H9 (cell line): ENCODE results near the gene NEUROG3. TPM values are rescaled to one million over a fixed set of nuclear protein-coding genes. Genes with fewer than 3 reads are reported as not detected.

Source experiments
- DNase-seq: peaks from one replicate; pipeline ENCODE4 v3.0.0-alpha.2; 2017
- H2AFZ ChIP-seq: one replicate; pipeline ENCODE4 v1.6.1; 2013; ENCODE audit warnings: mild to moderate bottlenecking, low read length, control low read depth, moderate library complexity
- H2AK5ac ChIP-seq: 2 replicates; pipeline ENCODE4 v1.6.1; 2013; ENCODE audit warnings: low read length, control low read depth, mixed read lengths; ENCODE audit not compliant: insufficient read length
- H2BK120ac ChIP-seq: one replicate; pipeline ENCODE4 v1.6.1; 2013; ENCODE audit warnings: low read depth, mild to moderate bottlenecking, low read length, control low read depth, inconsistent platforms; ENCODE audit not compliant: poor library complexity, severe bottlenecking
- H2BK12ac ChIP-seq: 2 replicates; pipeline ENCODE4 v1.6.1; 2013; ENCODE audit warnings: low read length, control low read depth, mixed read lengths, low read depth; ENCODE audit not compliant: insufficient read length
- H2BK15ac ChIP-seq: 2 replicates; pipeline ENCODE4 v1.6.1; 2013; ENCODE audit warnings: low read depth, low read length, control low read depth
- H2BK20ac ChIP-seq: one replicate; pipeline ENCODE4 v1.6.1; 2013; ENCODE audit warnings: low read depth, mild to moderate bottlenecking, low read length, control low read depth, inconsistent platforms; ENCODE audit not compliant: poor library complexity, severe bottlenecking
- H2BK5ac ChIP-seq: 2 replicates; pipeline ENCODE4 v1.6.1; 2013; ENCODE audit warnings: low read length, control low read depth, mixed read lengths; ENCODE audit not compliant: insufficient read length
- H3K14ac ChIP-seq: 2 replicates; pipeline ENCODE4 v1.6.1; 2013; ENCODE audit warnings: low read length, control low read depth; ENCODE audit not compliant: insufficient read depth
- H3K18ac ChIP-seq: 2 replicates; pipeline ENCODE4 v1.6.1; 2013; ENCODE audit warnings: low read depth, mild to moderate bottlenecking, mixed read lengths, low read length, control low read depth; ENCODE audit not compliant: insufficient read length
- H3K23ac ChIP-seq: 2 replicates; pipeline ENCODE4 v1.6.1; 2013; ENCODE audit warnings: low read length, control low read depth, mixed read lengths, low read depth; ENCODE audit not compliant: insufficient read length
- H3K23me2 ChIP-seq: 2 replicates; pipeline ENCODE4 v1.6.1; 2013; ENCODE audit warnings: low read depth, mild to moderate bottlenecking, mixed read lengths, low read length, control low read depth; ENCODE audit not compliant: insufficient read length, poor library complexity, severe bottlenecking
- H3K27ac ChIP-seq: 2 replicates; pipeline ENCODE4 v1.5.1; 2013; ENCODE audit warnings: low read length, control low read depth, mixed read lengths, low read depth; ENCODE audit not compliant: insufficient read length
- H3K27me3 ChIP-seq: 2 replicates; pipeline ENCODE4 v1.6.1; 2013; ENCODE audit warnings: low read length, control low read depth, inconsistent platforms; ENCODE audit not compliant: insufficient read depth
- H3K4ac ChIP-seq: 2 replicates; pipeline ENCODE4 v1.6.1; 2013; ENCODE audit warnings: low read depth, mild to moderate bottlenecking, control low read depth, inconsistent platforms, low read length, moderate library complexity
- H3K4me1 ChIP-seq: 2 replicates; pipeline ENCODE4 v1.6.1; 2013; ENCODE audit warnings: low read length, control low read depth, inconsistent platforms; ENCODE audit not compliant: insufficient read depth
- H3K4me2 ChIP-seq: 2 replicates; pipeline ENCODE4 v1.6.1; 2013; ENCODE audit warnings: low read length, control low read depth, mixed read lengths; ENCODE audit not compliant: insufficient read length, insufficient read depth
- H3K56ac ChIP-seq: 2 replicates; pipeline ENCODE4 v1.6.1; 2013; ENCODE audit warnings: low read depth, mild to moderate bottlenecking, mixed read lengths, low read length, control low read depth; ENCODE audit not compliant: insufficient read length
- H3K79me1 ChIP-seq: 2 replicates; pipeline ENCODE4 v1.6.1; 2013; ENCODE audit warnings: low read depth, mild to moderate bottlenecking, moderate library complexity, low read length, control low read depth, inconsistent platforms; ENCODE audit not compliant: insufficient read depth, poor library complexity, severe bottlenecking
- H3K79me2 ChIP-seq: 2 replicates; pipeline ENCODE4 v1.6.1; 2013; ENCODE audit warnings: low read length, control low read depth, inconsistent platforms; ENCODE audit not compliant: insufficient read depth
- H3K9ac ChIP-seq: 2 replicates; pipeline ENCODE4 v1.6.1; 2013; ENCODE audit warnings: low read length, control low read depth, mixed read lengths; ENCODE audit not compliant: insufficient read length; ENCODE audit errors: extremely low read depth
- H3K9me3 ChIP-seq: one replicate; pipeline ENCODE4 v1.6.1; 2013; ENCODE audit warnings: low read depth, low read length, inconsistent platforms; ENCODE audit not compliant: control insufficient read depth
- H3T11ph ChIP-seq: one replicate; pipeline ENCODE4 v1.6.1; 2013; ENCODE audit warnings: mild to moderate bottlenecking, low read length, control low read depth, inconsistent platforms
- H4K20me1 ChIP-seq: one replicate; pipeline ENCODE4 v1.6.1; 2013; ENCODE audit not compliant: control insufficient read depth, insufficient read length, insufficient read depth
- H4K5ac ChIP-seq: 2 replicates; pipeline ENCODE4 v1.6.1; 2013; ENCODE audit warnings: low read depth, mild to moderate bottlenecking, mixed read lengths, low read length, control low read depth; ENCODE audit not compliant: insufficient read length
- H4K8ac ChIP-seq: replicated peaks from 2 replicates; pipeline ENCODE4 v1.6.1; 2013; ENCODE audit warnings: low read length, control low read depth, mixed read lengths, low read depth; ENCODE audit not compliant: insufficient read length
- H4K91ac ChIP-seq: 2 replicates; pipeline ENCODE4 v1.6.1; 2013; ENCODE audit warnings: low read depth, mild to moderate bottlenecking, moderate library complexity, mixed read lengths, low read length, control low read depth; ENCODE audit not compliant: insufficient read length
- H3K27ac Mint-ChIP-seq, 3 experiments: 2 replicates in 2 of 3; 3 replicates in 1 of 3; pipeline ENCODE4 v1.8.0; 2020 to 2021; ENCODE audit warnings: mixed read lengths in 3 of 3, mild to moderate bottlenecking in 1 of 3, moderate library complexity in 1 of 3
- H3K27me3 Mint-ChIP-seq: 2 replicates; pipeline ENCODE4 v1.8.0; 2021; ENCODE audit warnings: low read depth, mild to moderate bottlenecking, moderate library complexity, mixed read lengths
- H3K36me3 Mint-ChIP-seq, 3 experiments: 2 replicates in 2 of 3; 3 replicates in 1 of 3; pipeline ENCODE4 v1.8.0; 2020 to 2021; ENCODE audit warnings: low read depth in 3 of 3, mixed read lengths in 3 of 3; ENCODE audit not compliant: insufficient read depth in 1 of 3
- H3K4me1 Mint-ChIP-seq, 2 experiments: 2 replicates each; pipeline ENCODE4 v1.8.0; 2020; ENCODE audit warnings: mixed read lengths in 2 of 2
- H3K4me3 Mint-ChIP-seq, 2 experiments: 2 replicates in 1 of 2; 3 replicates in 1 of 2; pipeline ENCODE4 v1.8.0; 2020 to 2021; ENCODE audit warnings: mild to moderate bottlenecking in 2 of 2, mixed read lengths in 2 of 2, moderate library complexity in 1 of 2
- H3K9me3 Mint-ChIP-seq, 2 experiments: 2 replicates in 1 of 2; 3 replicates in 1 of 2; pipeline ENCODE4 v1.8.0; 2020; ENCODE audit warnings: mild to moderate bottlenecking in 2 of 2, mixed read lengths in 2 of 2, moderate library complexity in 1 of 2
- CTCF ChIP-seq: fragments of 200-600 bp; sonication (generic); conservative IDR thresholded peaks from 3 replicates; pipeline ENCODE4 v1.8.0; 2021; ENCODE audit warnings: antibody characterized with exemption, mild to moderate bottlenecking
- WGBS: extraction: QIAGEN DNeasy Blood & Tissue Kit; methylation state at CpG from one replicate; pipeline ENCODE4 v1.1.7; 2013; ENCODE audit warnings: missing lambda C conversion rate, low lambda C conversion rate, mixed read lengths; ENCODE audit not compliant: insufficient read length; ENCODE audit errors: extremely low coverage; 5-methylcytosine and 5-hydroxymethylcytosine counted together
- total RNA-seq: library from RNA; stranded (reverse); gene quantifications from 2 replicates; pipeline ENCODE4 v1.2.1, GENCODE V29; 2021

The NEUROG3 gene
- total RNA-seq, 1 experiment from 2014 or later: not detected

- no peak overlapping the region for H2BK12ac ChIP-seq
- no peak overlapping the region for H2BK15ac ChIP-seq
- no peak overlapping the region for H3K56ac ChIP-seq
- H3K9ac ChIP-seq: no peak overlapping the region
- H3T11ph ChIP-seq: no peak overlapping the region
- Mint-ChIP-seq H3K36me3 (no peaks in the 10 kb centered on the region), H3K9me3 (peaks cover 0 to 5% of the 10 kb centered on the region in 2 experiments; a peak in 3 of 5 replicates), H3K27ac (no peak overlapping the region), H3K4me1 (peaks cover 7 to 18% of the 10 kb centered on the region in 2 experiments), H3K4me3 (no peak overlapping the region), H3K27me3 (no peaks in the 10 kb centered on the region; the same call in none of the 2 replicates)
- peaks cover 35% of the 10 kb centered on the region for H3K27me3 ChIP-seq
- H4K20me1 ChIP-seq: no peaks in the 10 kb centered on the region
- H2BK5ac ChIP-seq: no peak overlapping the region
- no peak for TF ChIP-seq CTCF
- no peak overlapping the region for H3K27ac ChIP-seq
- no peak overlapping the region for H3K4me2 ChIP-seq
- H4K91ac ChIP-seq: no peak overlapping the region
- H4K5ac ChIP-seq: no peak overlapping the region
- H3K18ac ChIP-seq: no peak overlapping the region
- no peak overlapping the region for H3K14ac ChIP-seq
- H2AK5ac ChIP-seq: no peak overlapping the region
- H3K4ac ChIP-seq: no peak overlapping the region
- H2AFZ ChIP-seq: no peak overlapping the region
- H2BK20ac ChIP-seq: no peak overlapping the region
- WGBS: no CpG with 5 or more reads among the region's 2 CpGs
- H3K79me1 ChIP-seq: no peaks in the 10 kb centered on the region
- H3K79me2 ChIP-seq: no peaks in the 10 kb centered on the region
- H3K9me3 ChIP-seq: no peaks in the 10 kb centered on the region
- no peak overlapping the region for H3K23ac ChIP-seq
- H3K4me1 ChIP-seq: no peaks in the 10 kb centered on the region; the same call in 1 of the 2 replicates
- H4K8ac ChIP-seq: no peak overlapping the region
- no peak for DNase-seq
- H2BK120ac ChIP-seq: no peak overlapping the region
- no peaks in the 10 kb centered on the region for H3K23me2 ChIP-seq
These were observed 9.9 kb upstream of the NEUROG3 start for GRCh38 chr10:69583106-69583505.
